CD4-positive, alpha-beta T cell treated with Interleukin-15 for 4 hours (primary cell): ENCODE measurements around the gene TAT.
A peak's percentile ranks its signal among the peaks of the same experiment; 100 is the strongest.
"Not testable (repeated sequence)": the region's sequence is repeated elsewhere in the genome, so short reads cannot be mapped to it uniquely, and the experiment has no call there.

Source experiments
- DNase-seq: peaks from one replicate; pipeline ENCODE4 v3.0.0-alpha.2; 2020; ENCODE audit warnings: low spot score

The TAT gene

DNA sequence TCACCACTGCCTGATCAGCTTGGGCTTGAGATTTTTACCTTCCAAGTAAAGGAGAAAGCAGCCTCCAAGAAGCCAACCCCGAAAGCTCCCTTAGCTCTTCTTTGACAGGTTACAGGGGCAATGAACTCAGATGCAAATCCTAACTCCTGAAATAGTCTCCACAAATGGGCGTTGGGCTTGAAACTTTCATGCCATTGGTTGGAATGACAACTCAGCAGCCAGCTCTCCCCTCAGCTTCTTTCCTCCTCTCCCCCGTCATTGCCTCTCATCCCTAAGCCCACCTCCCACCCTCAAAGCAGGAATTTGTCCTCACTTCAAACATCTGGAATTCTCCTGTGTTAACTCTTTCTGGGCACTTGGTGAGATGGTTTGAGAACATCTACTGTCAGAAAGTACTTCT lies at the start of gene TAT:
TAT (minus strand) TSS at position 122 of the 400 bp plus-strand sequence. CDS start 677 bp downstream, outside the sequence.
- DNase-seq = no peak

DNA sequence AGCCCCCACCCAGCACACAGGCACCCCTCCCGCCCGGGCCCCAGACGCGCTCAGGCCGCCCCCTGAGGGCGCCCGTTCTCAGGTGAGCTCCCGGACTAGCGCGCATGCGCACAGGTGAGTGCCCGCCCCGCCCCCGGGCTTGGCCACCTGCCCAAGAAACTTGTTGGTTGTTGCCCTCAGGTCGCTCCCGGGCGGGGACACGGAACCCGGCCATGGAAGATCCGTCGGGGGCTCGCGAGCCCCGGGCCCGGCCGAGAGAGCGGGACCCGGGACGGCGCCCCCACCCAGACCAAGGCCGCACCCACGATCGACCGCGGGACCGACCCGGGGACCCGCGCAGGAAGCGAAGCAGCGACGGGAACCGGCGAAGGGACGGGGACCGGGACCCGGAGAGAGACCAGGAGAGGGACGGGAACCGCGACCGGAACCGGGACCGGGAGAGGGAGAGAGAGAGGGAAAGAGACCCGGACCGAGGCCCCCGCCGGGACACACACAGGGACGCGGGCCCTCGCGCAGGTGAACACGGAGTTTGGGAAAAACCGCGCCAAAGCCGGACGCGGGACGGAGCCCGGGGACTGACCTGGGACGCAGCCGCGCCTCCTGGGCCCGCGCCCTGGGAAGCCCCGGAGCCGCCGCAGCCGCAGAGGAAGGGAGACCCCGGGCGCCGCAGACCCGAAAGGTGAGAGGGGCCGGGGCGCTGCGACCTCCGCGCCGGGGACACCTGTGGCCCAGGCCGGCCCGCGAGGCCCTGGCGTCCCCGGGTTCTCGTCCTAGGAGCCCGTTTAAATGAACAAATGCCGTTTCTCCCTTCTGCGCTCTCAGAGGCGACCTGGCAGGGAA lies 49.3 kb upstream of the TAT start, which contains the start of gene MARVELD3:
MARVELD3 (plus strand) TSS at position 167 of the 840 bp plus-strand sequence; CDS start at position 213, 46 bp downstream.
- no peak for DNase-seq

- DNase-seq = no peak
Measured at GRCh38 chr16:71625113-71625850, 48.4 kb upstream of the TAT start.

DNA sequence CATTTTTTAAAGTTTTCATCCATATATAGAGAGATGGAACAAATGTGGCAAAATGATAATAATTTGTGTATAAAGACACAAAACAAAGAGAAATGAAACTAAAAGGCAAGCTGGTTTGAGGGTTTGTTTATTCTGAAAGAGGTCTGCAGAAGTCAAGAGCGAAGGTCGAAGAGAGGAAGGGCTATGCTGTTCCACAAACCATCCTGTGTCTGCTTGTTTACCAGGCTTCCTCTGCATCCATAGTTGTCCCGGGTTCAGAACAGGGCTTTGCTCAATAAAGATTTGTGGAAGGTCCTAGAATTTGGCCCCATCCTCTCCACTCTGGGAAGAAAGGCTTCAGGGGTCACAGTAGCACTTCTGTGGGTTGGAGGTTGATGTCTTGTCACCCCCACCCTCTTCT lies 46.7 kb upstream of the TAT start:
- DNase-seq = no peak

DNA sequence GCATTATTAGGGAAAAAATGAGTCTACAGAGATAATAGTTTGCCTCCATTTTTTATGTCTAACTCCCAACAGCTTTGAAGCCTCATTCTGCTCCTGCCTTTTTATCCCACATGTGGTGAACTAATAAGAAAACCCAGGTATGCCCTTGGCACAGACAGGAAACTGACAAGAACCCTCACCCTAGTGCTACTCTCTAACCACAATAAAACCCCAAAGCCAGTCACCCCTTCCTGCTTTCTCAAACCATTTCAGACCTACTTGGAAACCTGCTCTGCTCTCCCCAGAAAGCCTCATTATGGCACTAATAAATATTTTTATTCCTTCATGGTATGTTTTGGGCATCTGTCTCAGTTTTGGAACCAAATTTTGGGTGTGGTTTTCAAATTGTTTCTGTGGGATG lies 45.2 kb upstream of the TAT start:
- DNase-seq = peak; percentile 17

DNA sequence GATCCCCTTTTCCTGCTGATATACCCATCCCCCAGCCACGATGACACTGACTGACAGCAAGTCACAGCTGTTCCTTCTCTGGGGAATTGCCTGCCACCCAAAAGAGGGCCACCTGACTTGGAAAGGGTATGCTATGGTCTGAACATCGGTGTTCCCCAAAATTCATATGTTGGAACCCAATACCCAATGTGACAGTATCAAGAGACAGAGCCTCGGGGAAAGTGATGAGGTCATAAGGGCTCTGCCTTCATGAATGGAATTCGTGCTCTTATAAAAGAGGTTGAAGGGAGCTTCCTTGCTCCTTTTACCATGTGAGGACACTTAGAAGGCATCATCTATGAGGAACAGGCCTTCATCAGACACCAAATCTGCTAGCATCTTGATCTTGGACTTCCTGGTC lies 41.5 kb upstream of the TAT start:
- no peak for DNase-seq

GRCh38 chr16:71614956-71615355 lies 38.1 kb upstream of the TAT start:
- not testable (repeated sequence) for DNase-seq

DNA sequence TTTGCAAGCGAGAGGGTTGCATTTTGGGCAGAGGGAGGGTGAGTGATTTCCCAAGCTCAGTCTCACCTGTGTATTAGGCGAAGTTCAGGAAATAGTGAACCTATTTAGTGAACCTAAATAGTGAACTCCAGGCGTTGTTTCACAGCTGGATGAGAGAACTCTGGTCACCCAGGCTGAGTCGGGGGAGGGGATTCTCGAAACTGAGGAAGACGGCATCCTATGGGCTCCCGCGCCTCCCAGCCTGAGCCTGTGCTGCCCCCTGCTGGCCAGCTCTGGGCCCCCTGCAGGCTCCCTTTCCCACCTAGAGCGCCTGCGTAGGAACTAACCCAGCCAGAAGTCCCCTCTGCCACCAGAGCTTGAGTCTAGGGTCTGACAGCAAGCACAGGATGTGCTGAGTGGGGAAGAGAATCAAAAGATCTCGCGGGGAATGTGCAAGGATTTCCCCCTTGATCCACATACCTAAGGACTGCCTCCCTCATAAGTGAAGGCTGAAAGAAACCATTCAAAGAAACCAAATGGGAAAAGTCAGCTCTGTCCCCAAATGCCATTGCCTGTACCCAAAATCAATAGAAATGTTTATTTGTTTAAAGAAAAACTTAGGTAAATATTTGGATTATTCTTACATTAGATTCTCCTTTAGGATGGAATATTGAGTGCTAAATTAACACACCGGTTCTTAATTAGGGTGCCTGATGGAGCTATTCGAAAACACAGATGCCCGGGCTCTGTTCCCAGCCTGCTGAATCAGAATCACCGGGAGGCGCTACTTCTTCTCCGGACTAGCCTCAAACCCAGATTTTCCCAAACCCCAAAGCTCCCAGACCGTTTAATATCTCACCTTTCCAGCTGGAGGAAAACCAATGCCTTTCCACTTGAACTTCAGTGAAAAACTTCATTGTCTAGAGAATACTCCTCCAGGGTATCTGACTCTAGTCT lies 34.3 kb upstream of the TAT start:
- peak; percentile 72 for DNase-seq

DNA sequence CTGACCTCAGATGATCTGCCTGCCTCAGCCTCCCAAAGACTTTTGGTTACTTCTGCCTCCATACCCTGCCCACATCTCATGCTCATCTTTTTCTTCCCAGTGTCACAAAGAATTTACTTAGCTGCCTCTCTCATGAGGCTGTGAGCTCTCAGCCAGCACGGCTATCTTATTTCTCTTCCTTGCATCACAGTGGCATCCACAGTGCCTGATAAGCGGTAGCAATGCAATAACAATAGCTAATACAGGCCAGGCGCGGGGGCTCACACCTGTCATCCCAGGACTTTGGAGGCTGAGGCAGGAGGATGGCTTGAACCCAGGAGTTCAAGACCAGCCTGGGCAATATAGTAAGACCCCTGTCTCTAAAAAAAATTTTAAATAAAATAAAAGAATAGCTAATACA lies 33.6 kb upstream of the TAT start:
- no peak for DNase-seq

- no peak for DNase-seq
Measured at GRCh38 chr16:71609066-71609465, 32.2 kb upstream of the TAT start.

- no peak for DNase-seq
Measured at GRCh38 chr16:71600822-71601221, 23.9 kb upstream of the TAT start.

GRCh38 chr16:71598426-71598825 lies 21.5 kb upstream of the TAT start:
- DNase-seq = not testable (repeated sequence)

DNA sequence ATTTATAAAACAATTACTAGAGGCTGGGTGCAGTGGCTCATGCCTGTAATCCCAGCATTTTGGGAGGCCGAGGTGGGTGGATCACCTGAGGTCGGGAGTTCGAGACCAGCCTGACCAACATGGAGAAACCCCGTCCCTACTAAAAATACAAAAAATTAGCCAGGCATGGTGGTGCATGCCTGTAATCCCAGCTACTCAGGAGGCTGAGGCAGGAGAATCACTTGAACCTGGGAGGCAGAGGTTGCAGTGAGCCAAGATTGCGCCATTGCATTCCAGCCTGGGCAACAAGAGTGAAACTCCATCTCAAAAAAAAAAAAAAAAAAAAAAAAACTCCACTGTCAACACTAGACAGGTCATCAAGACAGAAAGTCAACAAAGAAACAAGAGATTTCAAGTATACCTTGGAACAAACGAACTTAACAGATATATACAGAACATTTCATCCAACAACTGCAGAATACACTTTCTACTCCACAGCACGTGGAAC lies 18.5 kb upstream of the TAT start:
- DNase-seq = not testable (repeated sequence)

DNA sequence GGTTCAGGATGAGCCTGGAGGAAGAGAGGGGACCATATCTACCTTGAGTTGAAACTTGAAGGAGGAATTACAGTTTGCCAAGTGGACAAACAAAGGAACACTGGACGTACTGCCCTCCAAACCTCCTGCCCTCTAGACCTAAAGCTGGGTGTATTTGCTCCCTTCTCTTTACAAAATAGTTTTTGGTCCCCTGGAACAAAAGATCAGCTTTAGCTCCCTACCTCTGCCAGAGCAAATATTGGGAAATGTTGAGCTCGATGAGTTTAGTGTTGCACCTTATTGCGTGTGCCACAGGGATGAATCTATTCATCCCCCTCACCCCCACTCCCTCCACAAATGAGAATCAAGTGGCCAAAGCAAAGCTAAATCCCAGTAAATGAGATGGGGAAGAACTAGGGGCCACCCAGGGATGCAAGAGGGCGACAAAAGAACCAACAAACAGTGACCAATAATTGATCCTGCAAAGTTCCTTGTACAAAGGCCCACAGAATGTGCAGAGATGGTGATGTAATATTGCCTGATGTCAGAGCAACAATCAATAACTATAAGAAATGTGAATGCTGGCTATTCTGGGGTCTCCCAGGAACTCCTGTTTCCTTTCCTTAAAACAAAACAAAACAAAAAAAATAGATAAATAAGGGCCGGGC lies 17.2 kb upstream of the TAT start:
- no peak for DNase-seq

- no peak for DNase-seq
Measured at GRCh38 chr16:71593048-71593999, 16.4 kb upstream of the TAT start.

DNA sequence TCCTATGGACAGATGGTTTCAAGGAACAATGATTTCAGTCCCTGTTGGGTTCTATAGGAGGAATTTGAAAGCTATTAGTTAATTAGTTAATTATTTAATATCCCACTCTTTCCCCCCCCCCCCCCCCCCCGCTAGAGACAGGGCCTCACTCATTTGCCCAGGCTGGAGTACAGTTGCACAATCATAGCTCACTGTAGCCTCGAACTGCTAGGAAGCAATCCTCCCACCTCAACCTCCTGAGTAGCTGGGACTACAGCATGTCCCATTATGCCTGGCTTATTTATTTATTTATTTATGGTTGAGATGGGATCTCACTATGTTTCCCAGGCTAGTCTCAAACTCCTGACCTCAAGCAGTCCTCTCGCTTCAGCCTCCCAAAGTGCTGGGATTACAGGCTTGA lies 15.0 kb upstream of the TAT start:
- DNase-seq = no peak

DNA sequence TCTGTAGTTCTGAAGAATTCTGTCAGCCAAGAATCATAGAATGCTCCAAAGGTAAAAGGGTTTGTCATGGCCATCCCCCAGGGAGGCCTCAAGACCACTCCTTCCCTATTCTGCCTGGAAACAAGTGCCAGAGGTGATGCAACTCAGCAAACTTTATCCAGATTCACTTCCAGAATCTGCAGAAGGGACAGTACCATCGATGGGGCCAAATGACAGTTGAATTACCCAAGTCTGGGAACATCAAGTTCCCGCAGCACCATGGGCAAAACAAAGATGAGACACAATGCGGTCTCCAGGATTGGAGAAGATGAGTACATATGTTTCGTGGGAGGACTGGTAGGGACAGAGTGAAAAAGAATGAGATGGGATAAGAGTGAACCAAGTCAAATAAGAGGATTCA lies 13.7 kb upstream of the TAT start:
- DNase-seq = no peak

DNA sequence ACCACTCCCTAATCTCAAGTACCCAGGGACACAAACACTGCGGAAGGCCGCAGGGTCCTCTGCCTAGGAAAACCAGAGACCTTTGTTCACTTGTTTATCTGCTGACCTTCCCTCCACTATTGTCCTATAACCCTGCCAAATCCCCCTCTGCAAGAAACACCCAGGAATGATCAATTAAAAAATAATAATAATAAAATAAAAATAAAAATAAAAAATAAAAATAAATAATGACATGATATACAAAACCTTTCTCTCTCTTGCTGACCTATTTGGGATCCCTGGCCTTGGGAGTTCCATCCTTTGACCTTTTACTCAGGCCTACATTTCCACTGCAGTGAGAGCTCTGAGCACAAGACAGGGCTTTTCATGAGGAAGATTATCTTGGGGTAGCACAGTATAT lies 13.2 kb upstream of the TAT start:
- not testable (repeated sequence) for DNase-seq

GRCh38 chr16:71589334-71589733 lies 12.4 kb upstream of the TAT start:
- not testable (repeated sequence) for DNase-seq

DNA sequence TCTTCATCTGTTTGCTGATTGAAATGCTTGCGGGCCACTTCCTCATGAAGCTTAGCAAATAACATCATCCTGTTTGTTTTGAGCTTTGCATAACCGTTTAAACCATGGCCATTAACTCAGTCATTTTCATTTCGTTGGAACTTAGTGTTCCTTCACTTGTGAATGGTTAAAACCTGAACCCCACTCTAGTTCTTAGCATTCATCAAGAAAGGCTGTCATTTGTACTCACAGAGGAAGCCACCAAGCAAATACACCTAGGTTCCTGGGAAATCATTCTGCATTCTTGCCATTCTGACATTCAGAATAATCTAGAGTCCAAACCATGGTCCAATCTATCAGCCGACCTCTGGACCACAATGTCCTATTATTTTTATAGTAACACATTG lies 8.4 kb upstream of the TAT start:
- DNase-seq = no peak
